Measurements from ENCODE around the gene BAMBI.

Gene BAMBI

GRCh38 chr10:28719789-28720436, 42.6 kb downstream of the BAMBI start:
- H3K9ac ChIP-seq (ENCODE audit: low read length in 2 of 2), result no peak overlapping the region
- no peaks in the 10 kb centered on the region for H3K36me3 ChIP-seq (ENCODE audit: control insufficient read depth in 2 of 2, insufficient read depth in 2 of 2, low read length in 2 of 2)
- peaks cover 3 to 4% of the 10 kb centered on the region in 2 donors for H3K27me3 ChIP-seq (ENCODE audit: control insufficient read depth in 1 of 2, insufficient read depth in 2 of 2, low read length in 2 of 2)
- H3K27ac ChIP-seq (ENCODE audit: low read length), result no peak overlapping the region
- peaks cover 4% of the 10 kb centered on the region for H3K4me1 ChIP-seq (ENCODE audit: control insufficient read depth, insufficient read depth, low read length)
- H3K9me3 ChIP-seq (ENCODE audit: control insufficient read depth in 2 of 2, low read length in 2 of 2), result no peaks in the 10 kb centered on the region
- H3K4me3 ChIP-seq (ENCODE audit: low read length in 2 of 2), result no peak overlapping the region

GRCh38 chr10:28721318-28721951, 44.1 kb downstream of the BAMBI start:
- Histone ChIP-seq H3K27me3 (ENCODE audit: control insufficient read depth in 1 of 2, insufficient read depth in 2 of 2, low read length in 2 of 2) (peaks cover 3 to 4% of the 10 kb centered on the region in 2 donors), H3K9ac (ENCODE audit: low read length in 2 of 2) (no peak overlapping the region), H3K4me1 (ENCODE audit: control insufficient read depth, insufficient read depth, low read length) (peaks cover 4% of the 10 kb centered on the region), H3K27ac (ENCODE audit: low read length) (no peak overlapping the region), H3K9me3 (ENCODE audit: control insufficient read depth in 2 of 2, low read length in 2 of 2) (no peaks in the 10 kb centered on the region), H3K36me3 (ENCODE audit: control insufficient read depth in 2 of 2, insufficient read depth in 2 of 2, low read length in 2 of 2) (no peaks in the 10 kb centered on the region), H3K4me3 (ENCODE audit: low read length in 2 of 2) (peak overlapping the region; percentile 69 to 76)

- Histone ChIP-seq H3K9ac (ENCODE audit: low read length in 2 of 2) (peak overlapping the region; percentile 29 to 38), H3K27ac (ENCODE audit: low read length) (no peak overlapping the region), H3K9me3 (ENCODE audit: control insufficient read depth in 2 of 2, low read length in 2 of 2) (no peaks in the 10 kb centered on the region), H3K27me3 (ENCODE audit: control insufficient read depth in 1 of 2, insufficient read depth in 2 of 2, low read length in 2 of 2) (peaks cover 3 to 4% of the 10 kb centered on the region in 2 donors), H3K4me3 (ENCODE audit: low read length in 2 of 2) (peak overlapping the region; percentile 69 to 76), H3K4me1 (ENCODE audit: control insufficient read depth, insufficient read depth, low read length) (peaks cover 4% of the 10 kb centered on the region), H3K36me3 (ENCODE audit: control insufficient read depth in 2 of 2, insufficient read depth in 2 of 2, low read length in 2 of 2) (no peaks in the 10 kb centered on the region)
These were observed 44.9 kb downstream of the BAMBI start for GRCh38 chr10:28722065-28722803.

GRCh38 chr10:28728366-28728765, 51.0 kb downstream of the BAMBI start:
- no peak overlapping the region for H3K9ac ChIP-seq (ENCODE audit: low read length in 2 of 2)
- H3K9me3 ChIP-seq (ENCODE audit: control insufficient read depth in 2 of 2, low read length in 2 of 2), result no peaks in the 10 kb centered on the region
- H3K36me3 ChIP-seq (ENCODE audit: control insufficient read depth in 2 of 2, insufficient read depth in 2 of 2, low read length in 2 of 2), result no peaks in the 10 kb centered on the region
- no peak overlapping the region for H3K4me3 ChIP-seq (ENCODE audit: low read length in 2 of 2)
- no peaks in the 10 kb centered on the region for H3K27me3 ChIP-seq (ENCODE audit: control insufficient read depth in 1 of 2, insufficient read depth in 2 of 2, low read length in 2 of 2)
- H3K27ac ChIP-seq (ENCODE audit: low read length), result no peak overlapping the region
- H3K4me1 ChIP-seq (ENCODE audit: control insufficient read depth, insufficient read depth, low read length), result no peaks in the 10 kb centered on the region

- Histone ChIP-seq H3K36me3 (ENCODE audit: control insufficient read depth in 2 of 2, insufficient read depth in 2 of 2, low read length in 2 of 2) (no peaks in the 10 kb centered on the region), H3K9ac (ENCODE audit: low read length in 2 of 2) (no peak overlapping the region), H3K9me3 (ENCODE audit: control insufficient read depth in 2 of 2, low read length in 2 of 2) (peaks cover 3 to 4% of the 10 kb centered on the region in 2 donors), H3K4me1 (ENCODE audit: control insufficient read depth, insufficient read depth, low read length) (no peaks in the 10 kb centered on the region), H3K4me3 (ENCODE audit: low read length in 2 of 2) (no peak overlapping the region), H3K27ac (ENCODE audit: low read length) (no peak overlapping the region), H3K27me3 (ENCODE audit: control insufficient read depth in 1 of 2, insufficient read depth in 2 of 2, low read length in 2 of 2) (no peaks in the 10 kb centered on the region)
These were observed 52.9 kb downstream of the BAMBI start for GRCh38 chr10:28730031-28730778.

DNA sequence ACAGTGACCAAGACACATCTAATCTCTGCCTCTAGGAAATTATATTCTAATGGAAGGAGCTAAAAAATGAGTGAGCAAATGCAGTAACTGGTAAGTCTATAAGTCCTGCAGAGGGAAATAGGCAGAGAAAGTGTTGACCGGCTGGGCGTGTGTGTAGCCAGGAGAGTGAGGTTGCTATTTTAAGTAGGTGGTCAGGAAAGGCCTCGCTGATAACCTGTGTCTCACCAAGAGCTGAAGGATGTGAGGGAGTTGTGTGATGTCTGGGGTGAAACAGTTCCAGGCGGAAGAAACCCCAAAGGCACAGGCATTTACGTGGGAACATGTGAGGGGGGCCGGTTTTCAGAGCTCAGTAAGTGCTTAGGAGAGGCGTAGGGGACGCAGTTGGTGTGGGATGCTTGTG, 54.8 kb downstream of the BAMBI start:
- Histone ChIP-seq H3K27ac (ENCODE audit: low read length) (no peak overlapping the region), H3K27me3 (ENCODE audit: control insufficient read depth in 1 of 2, insufficient read depth in 2 of 2, low read length in 2 of 2) (no peaks in the 10 kb centered on the region), H3K4me3 (ENCODE audit: low read length in 2 of 2) (no peak overlapping the region), H3K36me3 (ENCODE audit: control insufficient read depth in 2 of 2, insufficient read depth in 2 of 2, low read length in 2 of 2) (no peaks in the 10 kb centered on the region), H3K4me1 (ENCODE audit: control insufficient read depth, insufficient read depth, low read length) (no peaks in the 10 kb centered on the region), H3K9me3 (ENCODE audit: control insufficient read depth in 2 of 2, low read length in 2 of 2) (peaks cover 3 to 4% of the 10 kb centered on the region in 2 donors), H3K9ac (ENCODE audit: low read length in 2 of 2) (no peak overlapping the region)

Measured in stomach smooth muscle (tissue), 2 donors.